ENCODE data around the gene AMFR.
"Not testable (repeated sequence)": the region's sequence is repeated elsewhere in the genome, so short reads cannot be mapped to it uniquely, and the experiment has no call there.

The AMFR gene

DNA sequence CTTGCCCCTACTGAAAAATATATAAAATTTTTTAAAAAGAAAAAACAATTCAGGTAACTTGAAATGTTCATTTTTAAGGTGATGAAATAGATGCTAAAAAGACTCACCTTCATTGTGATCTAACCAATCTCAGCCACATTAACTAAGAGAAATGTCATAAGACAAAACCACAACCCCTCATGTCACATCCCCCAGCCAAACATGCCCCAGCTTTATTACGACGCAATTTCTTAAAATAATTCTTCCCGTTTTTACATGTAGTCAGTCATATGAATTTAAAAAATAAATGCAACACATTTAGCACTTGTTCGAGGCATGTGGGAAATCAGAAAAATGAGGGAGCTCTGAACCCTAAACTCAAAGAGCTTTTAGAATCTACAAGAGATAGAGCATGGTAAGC is 9.5 kb downstream of the AMFR start:
- peaks cover 28% of the 10 kb centered on the region for H3K4me1 Mint-ChIP-seq (ENCODE audit: low read depth)
- no peak overlapping the region for H3K27ac Mint-ChIP-seq
- no peaks in the 10 kb centered on the region for H3K9me3 Mint-ChIP-seq
- no peak overlapping the region for H3K4me3 Mint-ChIP-seq
- peaks cover 33% of the 10 kb centered on the region for H3K36me3 Mint-ChIP-seq (ENCODE audit: low read depth)
- no peaks in the 10 kb centered on the region for H3K27me3 Mint-ChIP-seq

- Mint-ChIP-seq H3K4me3 (no peak overlapping the region), H3K9me3 (no peaks in the 10 kb centered on the region), H3K27me3 (no peaks in the 10 kb centered on the region), H3K36me3 (ENCODE audit: low read depth) (peaks cover 42% of the 10 kb centered on the region), H3K4me1 (ENCODE audit: low read depth) (peaks cover 17% of the 10 kb centered on the region), H3K27ac (no peak overlapping the region)
Observed at GRCh38 chr16:56414366-56414765, 11.0 kb downstream of the AMFR start.

DNA sequence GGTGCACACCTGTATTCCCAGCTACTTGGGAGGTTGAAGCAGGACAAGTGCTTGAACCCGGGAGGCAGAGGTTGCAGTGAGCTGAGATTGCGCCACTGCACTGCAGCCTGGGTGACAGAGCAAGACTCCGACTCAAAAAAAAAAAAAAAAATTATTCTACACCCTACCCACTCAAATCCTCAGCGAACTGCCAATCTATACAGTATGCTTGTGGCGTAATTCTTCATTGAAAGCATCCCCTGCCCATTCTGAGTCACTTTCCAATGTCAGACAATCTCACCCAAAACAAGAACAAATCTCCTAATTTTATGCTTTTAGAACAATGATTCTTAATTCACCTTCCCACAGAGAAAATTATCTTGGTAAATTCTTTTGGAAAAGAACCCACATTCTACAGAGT is 12.0 kb downstream of the AMFR start:
- H3K36me3 Mint-ChIP-seq (ENCODE audit: low read depth): peaks cover 46% of the 10 kb centered on the region
- peaks cover 13% of the 10 kb centered on the region for H3K4me1 Mint-ChIP-seq (ENCODE audit: low read depth)
- no peak overlapping the region for H3K4me3 Mint-ChIP-seq
- H3K9me3 Mint-ChIP-seq: no peaks in the 10 kb centered on the region
- no peaks in the 10 kb centered on the region for H3K27me3 Mint-ChIP-seq
- H3K27ac Mint-ChIP-seq: no peak overlapping the region

- Mint-ChIP-seq H3K36me3 (ENCODE audit: low read depth) (peaks cover 43% of the 10 kb centered on the region), H3K4me3 (no peak overlapping the region), H3K27me3 (no peaks in the 10 kb centered on the region), H3K4me1 (ENCODE audit: low read depth) (peaks cover 13% of the 10 kb centered on the region), H3K27ac (no peak overlapping the region), H3K9me3 (no peaks in the 10 kb centered on the region)
Observed at GRCh38 chr16:56411624-56412023, 13.7 kb downstream of the AMFR start.

GRCh38 chr16:56411123-56411522 is 14.2 kb downstream of the AMFR start:
- Mint-ChIP-seq H3K4me1 (ENCODE audit: low read depth) (peaks cover 13% of the 10 kb centered on the region), H3K4me3 (no peak overlapping the region), H3K27ac (no peak overlapping the region), H3K36me3 (ENCODE audit: low read depth) (peaks cover 42% of the 10 kb centered on the region), H3K27me3 (no peaks in the 10 kb centered on the region), H3K9me3 (no peaks in the 10 kb centered on the region)

- H3K36me3 Mint-ChIP-seq (ENCODE audit: low read depth): peaks cover 47% of the 10 kb centered on the region
- H3K27me3 Mint-ChIP-seq: no peaks in the 10 kb centered on the region
- H3K27ac Mint-ChIP-seq: no peak overlapping the region
- no peak overlapping the region for H3K4me3 Mint-ChIP-seq
- no peaks in the 10 kb centered on the region for H3K9me3 Mint-ChIP-seq
- peaks cover 4% of the 10 kb centered on the region for H3K4me1 Mint-ChIP-seq (ENCODE audit: low read depth)
Observed at GRCh38 chr16:56409195-56409594, 16.1 kb downstream of the AMFR start.

- Mint-ChIP-seq H3K9me3 (no peaks in the 10 kb centered on the region), H3K4me1 (ENCODE audit: low read depth) (peaks cover 4% of the 10 kb centered on the region), H3K27ac (no peak overlapping the region), H3K4me3 (no peak overlapping the region), H3K27me3 (no peaks in the 10 kb centered on the region), H3K36me3 (ENCODE audit: low read depth) (peaks cover 46% of the 10 kb centered on the region)
Observed at GRCh38 chr16:56408379-56409098, 16.8 kb downstream of the AMFR start.

- Mint-ChIP-seq H3K36me3 (ENCODE audit: low read depth) (peaks cover 50% of the 10 kb centered on the region), H3K4me1 (ENCODE audit: low read depth) (peaks cover 4% of the 10 kb centered on the region), H3K27me3 (no peaks in the 10 kb centered on the region), H3K4me3 (no peak overlapping the region), H3K27ac (no peak overlapping the region), H3K9me3 (no peaks in the 10 kb centered on the region)
Observed at GRCh38 chr16:56405977-56406672, 19.2 kb downstream of the AMFR start.

GRCh38 chr16:56401482-56401881 is 23.9 kb downstream of the AMFR start:
- H3K36me3 Mint-ChIP-seq (ENCODE audit: low read depth): peaks cover 70% of the 10 kb centered on the region
- H3K4me1 Mint-ChIP-seq (ENCODE audit: low read depth): peaks cover 4% of the 10 kb centered on the region
- H3K27me3 Mint-ChIP-seq: no peaks in the 10 kb centered on the region
- H3K4me3 Mint-ChIP-seq: no peak overlapping the region
- H3K9me3 Mint-ChIP-seq: no peaks in the 10 kb centered on the region
- H3K27ac Mint-ChIP-seq: no peak overlapping the region

GRCh38 chr16:56400458-56400857 is 24.9 kb downstream of the AMFR start:
- no peaks in the 10 kb centered on the region for H3K9me3 Mint-ChIP-seq
- H3K36me3 Mint-ChIP-seq (ENCODE audit: low read depth): peaks cover 77% of the 10 kb centered on the region
- H3K4me1 Mint-ChIP-seq (ENCODE audit: low read depth): peaks cover 2% of the 10 kb centered on the region
- no peaks in the 10 kb centered on the region for H3K27me3 Mint-ChIP-seq
- H3K4me3 Mint-ChIP-seq: no peak overlapping the region
- H3K27ac Mint-ChIP-seq: no peak overlapping the region

DNA sequence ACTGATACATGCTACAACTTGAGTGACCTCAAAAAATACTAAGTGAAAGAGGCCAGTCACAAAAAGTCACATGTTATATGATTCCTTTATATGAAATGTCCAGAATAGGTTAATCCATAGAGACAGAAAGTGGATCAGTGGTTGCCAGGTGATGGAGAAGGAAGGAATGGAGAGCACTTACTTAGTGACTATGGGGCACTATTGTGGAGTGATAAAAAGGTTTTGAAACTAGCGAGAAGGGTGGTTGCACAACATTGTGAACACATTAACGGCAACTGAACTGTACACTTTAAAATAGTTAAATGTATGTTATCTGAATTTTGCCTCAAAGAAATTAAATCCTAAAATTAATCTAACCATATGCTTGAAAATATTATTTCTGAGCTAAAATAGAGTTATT is 25.9 kb downstream of the AMFR start:
- peaks cover 70% of the 10 kb centered on the region for H3K36me3 Mint-ChIP-seq (ENCODE audit: low read depth)
- no peak overlapping the region for H3K27ac Mint-ChIP-seq
- no peak overlapping the region for H3K4me3 Mint-ChIP-seq
- H3K27me3 Mint-ChIP-seq: no peaks in the 10 kb centered on the region
- H3K9me3 Mint-ChIP-seq: no peaks in the 10 kb centered on the region
- no peaks in the 10 kb centered on the region for H3K4me1 Mint-ChIP-seq (ENCODE audit: low read depth)

GRCh38 chr16:56399047-56399446 is 26.3 kb downstream of the AMFR start:
- Mint-ChIP-seq H3K36me3 (ENCODE audit: low read depth) (peaks cover 68% of the 10 kb centered on the region), H3K27me3 (no peaks in the 10 kb centered on the region), H3K9me3 (no peaks in the 10 kb centered on the region), H3K4me1 (ENCODE audit: low read depth) (no peaks in the 10 kb centered on the region), H3K27ac (no peak overlapping the region), H3K4me3 (no peak overlapping the region)

DNA sequence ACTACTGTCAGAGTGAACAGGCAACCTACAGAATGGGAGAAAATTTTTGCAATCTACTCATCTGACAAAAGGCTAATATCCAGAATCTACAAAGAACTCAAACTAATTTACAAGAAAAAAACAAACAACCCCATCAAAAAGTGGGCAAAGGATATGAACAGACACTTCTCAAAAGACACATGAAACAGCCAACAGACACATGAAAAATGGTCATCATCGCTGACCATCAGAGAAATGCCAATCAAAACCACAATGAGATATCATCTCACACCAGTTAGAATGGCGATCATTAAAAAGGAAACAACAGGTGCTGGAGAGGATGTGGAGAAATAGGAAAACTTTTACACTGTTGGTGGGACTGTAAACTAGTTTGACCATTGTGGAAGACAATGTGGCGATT is 28.6 kb downstream of the AMFR start:
- H3K4me3 Mint-ChIP-seq; H3K27me3 Mint-ChIP-seq; H3K9me3 Mint-ChIP-seq; H3K4me1 Mint-ChIP-seq (ENCODE audit: low read depth); H3K27ac Mint-ChIP-seq: not testable (repeated sequence)
- peaks cover 79% of the 10 kb centered on the region for H3K36me3 Mint-ChIP-seq (ENCODE audit: low read depth)

GRCh38 chr16:56389554-56389953 is 35.8 kb downstream of the AMFR start:
- no peaks in the 10 kb centered on the region for H3K9me3 Mint-ChIP-seq
- no peak overlapping the region for H3K4me3 Mint-ChIP-seq
- peak overlapping the region; percentile 1 for H3K27ac Mint-ChIP-seq
- H3K36me3 Mint-ChIP-seq (ENCODE audit: low read depth): peaks cover 67% of the 10 kb centered on the region
- peaks cover 7% of the 10 kb centered on the region for H3K4me1 Mint-ChIP-seq (ENCODE audit: low read depth)
- H3K27me3 Mint-ChIP-seq: no peaks in the 10 kb centered on the region

- peaks cover 5% of the 10 kb centered on the region for H3K9me3 Mint-ChIP-seq
- no peak overlapping the region for H3K27ac Mint-ChIP-seq
- H3K4me3 Mint-ChIP-seq: no peak overlapping the region
- H3K27me3 Mint-ChIP-seq: no peaks in the 10 kb centered on the region
- peaks cover 7% of the 10 kb centered on the region for H3K4me1 Mint-ChIP-seq (ENCODE audit: low read depth)
- peaks cover 70% of the 10 kb centered on the region for H3K36me3 Mint-ChIP-seq (ENCODE audit: low read depth)
Observed at GRCh38 chr16:56388209-56388608, 37.1 kb downstream of the AMFR start.

DNA sequence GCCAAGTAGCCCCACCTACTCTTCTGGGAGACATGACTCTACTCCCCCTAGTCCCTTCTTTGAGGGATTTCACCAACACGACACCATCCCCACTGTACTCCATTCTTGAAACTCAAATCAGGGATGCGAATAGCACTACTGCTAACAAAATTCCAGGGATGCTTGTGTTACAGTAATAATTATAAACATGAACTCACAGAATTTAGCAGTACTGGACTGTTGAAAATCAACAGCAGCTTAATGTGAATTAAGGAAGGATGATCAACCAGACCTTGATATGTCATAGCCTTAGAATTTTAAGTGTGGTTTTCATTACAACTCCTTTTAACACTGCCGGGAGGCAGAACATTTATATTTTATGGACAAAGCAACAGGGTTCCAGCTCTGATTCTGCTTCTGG is 37.9 kb downstream of the AMFR start:
- Mint-ChIP-seq H3K4me3 (no peak overlapping the region), H3K9me3 (peaks cover 11% of the 10 kb centered on the region), H3K27me3 (no peaks in the 10 kb centered on the region), H3K4me1 (ENCODE audit: low read depth) (peaks cover 3% of the 10 kb centered on the region), H3K36me3 (ENCODE audit: low read depth) (peaks cover 70% of the 10 kb centered on the region), H3K27ac (no peak overlapping the region)
